GM19025 (cell line): Measurements from ENCODE around the gene TAF1B.
"Not testable (repeated sequence)": the region's sequence is repeated elsewhere in the genome, so short reads cannot be mapped to it uniquely, and the experiment has no call there.

ENCODE experiments used
- ATAC-seq: cut with Tn5 transposase; IDR thresholded peaks from one replicate; pipeline ENCODE4 v1.9.1; 2021; ENCODE audit warnings: mild to moderate bottlenecking, low read depth, moderate library complexity; ENCODE audit not compliant: unreplicated experiment

Gene TAF1B

GRCh38 chr2:9927020-9927419, 83.7 kb downstream of the TAF1B start:
- not testable (repeated sequence) for ATAC-seq

DNA sequence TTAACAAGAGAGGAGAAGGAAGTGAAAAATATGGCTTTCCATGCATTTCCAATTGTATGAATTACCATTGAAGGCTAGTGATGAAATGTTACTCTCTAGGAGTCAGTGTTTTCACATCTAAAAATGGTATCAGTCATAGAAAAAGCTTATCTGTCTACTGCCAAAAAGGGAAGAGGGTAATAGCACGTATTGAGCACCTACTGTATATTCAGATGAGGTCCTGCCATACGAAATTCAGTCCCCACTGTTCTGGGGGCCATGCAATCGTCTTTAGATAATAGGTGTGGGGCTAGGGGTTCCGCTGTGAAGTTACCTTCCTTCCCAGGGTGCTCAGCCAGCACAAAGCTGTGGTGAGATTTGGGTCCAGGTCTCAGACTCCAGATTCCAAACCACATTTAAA, 94.0 kb downstream of the TAF1B start:
- ATAC-seq = no peak

GRCh38 chr2:9937968-9938367, 94.7 kb downstream of the TAF1B start:
- no peak for ATAC-seq

GRCh38 chr2:9939587-9940485, 96.6 kb downstream of the TAF1B start:
- no peak for ATAC-seq

- no peak for ATAC-seq
These were observed 98.1 kb downstream of the TAF1B start for GRCh38 chr2:9941196-9941995.

- ATAC-seq = no peak
These were observed 98.7 kb downstream of the TAF1B start for GRCh38 chr2:9941996-9942390.

- no peak for ATAC-seq
These were observed 101.1 kb downstream of the TAF1B start for GRCh38 chr2:9944330-9944758.

GRCh38 chr2:9945596-9945995, 102.3 kb downstream of the TAF1B start:
- ATAC-seq = no peak

DNA sequence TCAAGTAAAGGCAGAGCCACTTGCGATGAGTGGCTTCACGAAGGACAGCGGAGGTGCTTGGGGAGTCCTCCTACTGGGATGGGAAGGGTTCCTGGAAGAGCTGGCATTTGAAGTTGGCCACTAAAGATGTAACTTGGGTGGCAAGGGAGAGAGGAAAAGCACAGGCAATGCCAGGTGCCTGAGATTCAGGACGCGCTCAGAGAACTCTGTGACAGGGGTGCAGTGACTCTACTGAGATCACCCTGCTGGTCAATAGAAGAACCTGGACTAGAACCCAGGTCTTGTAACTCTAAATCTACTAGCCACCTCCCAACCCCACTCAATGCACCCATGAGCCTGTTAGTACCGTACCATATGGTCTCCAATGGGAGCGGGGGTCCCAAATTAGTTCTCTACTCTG, 102.8 kb downstream of the TAF1B start:
- ATAC-seq = no peak

- no peak for ATAC-seq
These were observed 103.5 kb downstream of the TAF1B start for GRCh38 chr2:9946818-9947217.

GRCh38 chr2:9948721-9949120, 105.4 kb downstream of the TAF1B start:
- ATAC-seq = no peak

DNA sequence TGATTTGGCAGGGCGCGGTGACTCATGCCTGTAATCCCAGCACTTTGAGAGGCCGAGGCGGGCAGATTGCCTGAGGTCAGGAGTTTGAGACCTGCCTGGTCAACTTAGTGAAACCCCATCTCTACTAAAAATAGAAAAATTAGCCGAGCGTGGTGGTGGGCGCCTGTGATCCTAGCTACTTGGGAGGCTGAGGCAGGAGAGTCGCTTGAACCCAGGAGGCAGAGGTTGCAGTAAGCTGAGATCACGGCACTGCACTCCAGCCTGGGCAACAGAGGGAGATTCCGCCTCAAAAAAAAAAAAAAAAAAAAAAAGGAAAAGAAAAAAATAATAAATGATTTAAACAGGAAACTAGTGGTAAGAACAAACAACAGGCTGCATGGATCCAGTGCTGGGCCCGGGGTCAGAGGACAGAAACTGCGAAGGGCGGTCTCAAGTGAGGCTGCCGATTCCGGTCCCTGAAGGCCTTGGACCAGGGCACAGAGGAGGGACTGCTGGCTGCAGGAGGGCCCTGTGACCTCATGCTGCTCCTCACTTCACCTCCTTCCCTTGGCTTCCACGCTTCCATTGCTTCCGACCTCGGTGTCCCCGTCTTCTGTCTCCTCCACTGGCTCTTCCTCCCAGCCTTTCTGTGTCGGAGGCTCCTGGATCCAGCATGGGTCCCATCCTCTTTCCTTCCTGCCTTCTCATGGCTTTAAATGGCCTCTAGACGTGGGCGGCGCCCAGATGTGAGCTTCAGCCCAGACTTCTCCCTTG, 106.1 kb downstream of the TAF1B start:
- ATAC-seq = no peak

DNA sequence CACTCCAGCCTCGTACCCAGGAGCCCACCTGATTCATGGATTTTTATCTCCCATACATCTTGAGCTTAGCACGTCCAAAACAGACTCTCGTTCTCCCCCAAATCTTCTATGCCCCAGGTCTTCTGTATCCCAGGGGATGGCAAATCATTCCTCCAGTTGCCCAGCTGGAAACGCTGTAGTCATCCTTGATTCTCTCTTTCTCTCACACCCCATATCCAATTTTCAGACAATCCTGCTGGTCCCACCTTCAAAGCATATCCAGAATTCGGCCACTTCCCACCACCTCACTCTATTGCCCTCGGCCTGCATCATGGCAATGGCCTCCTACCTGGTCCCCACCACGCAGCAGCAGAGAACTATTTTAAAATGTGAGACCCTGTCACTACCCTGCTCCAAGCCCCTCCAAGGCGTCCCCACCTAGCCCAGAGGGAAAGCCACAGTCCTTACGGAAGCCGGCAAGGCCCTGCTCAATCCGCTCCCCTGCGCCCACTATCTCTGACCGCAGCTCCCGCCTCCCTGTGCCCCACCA, 106.8 kb downstream of the TAF1B start:
- no peak for ATAC-seq

GRCh38 chr2:9950521-9951271, 107.4 kb downstream of the TAF1B start:
- peak; percentile 28 for ATAC-seq

- ATAC-seq = no peak
These were observed 107.9 kb downstream of the TAF1B start for GRCh38 chr2:9951272-9951521.

DNA sequence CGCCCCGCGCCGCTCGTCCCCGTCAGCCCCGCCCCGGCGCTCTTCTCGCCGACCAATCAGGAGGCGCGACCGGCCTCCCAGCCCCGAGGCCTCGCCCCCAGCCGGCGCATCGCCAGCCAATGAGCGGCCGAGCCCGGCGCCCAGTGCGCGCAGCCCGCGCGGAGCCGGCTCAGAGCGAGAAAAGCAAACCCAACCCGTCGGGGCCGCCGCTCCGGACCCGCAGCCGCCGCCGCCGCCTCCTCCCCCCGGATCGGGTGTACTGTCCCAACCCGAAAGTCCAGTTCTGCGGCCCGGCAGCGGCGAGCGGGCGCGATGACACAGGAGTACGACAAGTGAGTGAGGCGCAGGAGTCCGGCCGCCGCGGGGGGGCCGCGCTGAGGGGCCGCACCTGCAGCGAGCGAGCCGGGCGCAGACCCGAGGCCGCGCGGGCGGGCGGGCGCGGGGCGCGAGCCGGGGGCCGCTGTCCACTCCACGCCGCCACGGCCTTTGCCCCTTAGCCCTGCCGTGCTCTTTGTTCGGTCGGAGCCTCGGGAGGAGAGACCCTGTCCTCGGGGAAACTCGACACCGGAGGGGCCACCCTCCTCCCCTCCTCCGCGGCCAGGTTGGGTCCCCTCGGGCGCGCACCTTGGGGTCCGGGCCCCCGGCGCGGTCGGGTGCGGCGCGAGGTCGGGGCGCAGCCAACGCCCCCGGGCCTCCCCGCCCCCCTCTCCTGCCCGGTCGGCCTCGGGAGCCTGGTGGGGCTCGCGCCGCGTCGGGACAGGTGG, 108.4 kb downstream of the TAF1B start, which contains the start of gene GRHL1:
Gene GRHL1 (plus strand): TSS at position 172 of the 764 bp plus-strand sequence. CDS start 141 bp downstream, at position 313.
- peak; percentile 97 for ATAC-seq

DNA sequence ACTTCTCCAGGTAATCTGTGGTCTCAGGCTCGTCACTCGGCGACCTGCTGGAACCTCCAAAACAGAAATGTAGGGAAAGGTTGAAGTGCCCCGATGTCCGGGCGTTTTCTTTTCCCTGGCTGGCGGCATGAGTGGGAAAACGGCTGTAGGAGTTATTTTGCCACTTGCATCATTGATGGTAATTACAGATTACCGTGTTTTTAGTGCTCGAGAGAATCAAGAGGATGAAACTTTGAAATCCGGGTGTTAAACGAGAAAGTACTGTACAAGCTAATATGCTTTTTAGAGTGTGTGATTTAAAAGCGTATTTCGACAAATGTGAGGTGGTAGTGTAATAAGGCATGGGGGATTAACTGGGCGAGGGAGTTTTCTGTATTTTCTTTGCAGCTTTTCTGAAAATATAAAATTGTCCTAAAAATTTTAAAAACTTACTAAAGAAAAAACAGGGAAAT, 109.0 kb downstream of the TAF1B start:
- ATAC-seq = no peak

DNA sequence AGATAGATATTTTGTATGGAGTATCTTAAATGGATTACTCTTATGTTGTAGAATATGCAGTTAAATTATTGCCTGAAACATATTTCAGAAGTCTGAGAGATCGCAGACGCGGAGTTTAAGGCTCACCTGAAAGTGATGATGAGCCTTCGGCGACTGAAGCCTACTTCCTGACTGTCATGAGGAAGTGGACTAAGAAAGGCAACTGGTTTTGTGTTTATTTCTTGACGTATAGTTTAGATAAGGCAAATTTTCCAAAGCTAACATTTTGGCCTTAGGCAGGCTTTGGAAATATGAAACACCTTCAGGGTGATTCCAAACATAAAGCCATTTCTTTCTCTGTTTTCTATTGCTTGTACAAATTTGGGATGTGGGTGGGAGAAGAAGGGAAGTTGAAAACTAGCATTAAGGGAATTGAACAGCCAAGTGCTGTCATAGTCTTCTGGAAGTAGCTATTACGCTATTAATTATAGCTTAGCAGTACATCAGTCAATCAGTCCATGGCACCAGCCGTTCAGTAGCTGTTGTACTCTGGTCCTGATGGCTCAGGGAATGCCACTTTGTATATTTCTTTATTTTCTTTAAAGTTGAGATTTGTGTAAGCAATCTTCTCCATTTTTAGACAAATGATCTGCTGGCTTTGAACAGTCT, 109.7 kb downstream of the TAF1B start:
- ATAC-seq = no peak

DNA sequence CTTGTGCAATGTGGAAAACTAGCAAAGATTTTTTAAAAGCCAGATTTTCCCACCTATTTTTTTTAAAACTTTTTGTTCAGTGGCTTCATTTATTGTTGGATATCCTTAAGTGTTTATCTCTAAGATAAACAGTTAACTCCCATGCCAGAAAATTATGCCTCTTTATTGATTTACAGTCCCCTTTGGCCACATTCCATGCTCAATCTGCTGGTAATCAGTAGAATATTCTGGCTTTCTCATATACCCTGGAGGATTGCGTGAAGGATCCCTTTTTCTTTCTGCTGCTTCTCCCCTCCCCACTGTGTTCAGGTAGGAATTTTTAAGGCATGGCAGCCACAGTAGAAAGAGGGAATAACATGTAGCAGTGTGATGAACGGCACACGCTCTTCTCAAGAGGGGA, 110.9 kb downstream of the TAF1B start:
- no peak for ATAC-seq
